Gastroesophageal sphincter (tissue), 3 donors: Measurements from ENCODE around the gene UCHL3.

Experiments
- CTCF ChIP-seq, 4 experiments: fragments of 200-600 bp in 2 of 4; fragments of 450-650 bp in 2 of 4; sonication (generic) in 1 of 4; IDR thresholded peaks; one replicate each; pipeline ENCODE4 v1.5.1; 2017 to 2019; ENCODE audit warnings: antibody characterized with exemption in 4 of 4, mild to moderate bottlenecking in 2 of 4, moderate library complexity in 2 of 4
- EP300 ChIP-seq: sonication (generic); formaldehyde crosslinking; IDR thresholded peaks from one replicate; pipeline ENCODE4 v1.6.1; 2017; ENCODE audit warnings: antibody characterized with exemption, mild to moderate bottlenecking
- POLR2A ChIP-seq, 2 donors: fragments of 450-650 bp; IDR thresholded peaks; one replicate each; pipeline ENCODE4 v1.6.1; 2017; ENCODE audit warnings: antibody characterized with exemption in 2 of 2, mild to moderate bottlenecking in 2 of 2, moderate library complexity in 1 of 2
- POLR2AphosphoS5 ChIP-seq: sonication (generic); formaldehyde crosslinking; IDR thresholded peaks from one replicate; pipeline ENCODE4 v1.6.1; 2017; ENCODE audit warnings: antibody characterized with exemption

- TF ChIP-seq CTCF (IDR thresholded peaks at IDR 0.05), result no peak
- TF ChIP-seq EP300, result no peak
- no peak for TF ChIP-seq POLR2A (IDR thresholded peaks at IDR 0.05)
- no peak for TF ChIP-seq POLR2AphosphoS5
Measured at GRCh38 chr13:75612354-75612753, 62.8 kb downstream of the UCHL3 start.
